H9 (cell line): ENCODE results near the gene MYADM. TPM values are rescaled to one million over a fixed set of nuclear protein-coding genes. Genes with fewer than 3 reads are reported as not detected.

Experiments
- DNase-seq: peaks from one replicate; pipeline ENCODE4 v3.0.0-alpha.2; 2017
- H2AFZ ChIP-seq: one replicate; pipeline ENCODE4 v1.6.1; 2013; ENCODE audit warnings: mild to moderate bottlenecking, low read length, control low read depth, moderate library complexity
- H2AK5ac ChIP-seq: 2 replicates; pipeline ENCODE4 v1.6.1; 2013; ENCODE audit warnings: low read length, control low read depth, mixed read lengths; ENCODE audit not compliant: insufficient read length
- H2BK120ac ChIP-seq: one replicate; pipeline ENCODE4 v1.6.1; 2013; ENCODE audit warnings: low read depth, mild to moderate bottlenecking, low read length, control low read depth, inconsistent platforms; ENCODE audit not compliant: poor library complexity, severe bottlenecking
- H2BK12ac ChIP-seq: 2 replicates; pipeline ENCODE4 v1.6.1; 2013; ENCODE audit warnings: low read length, control low read depth, mixed read lengths, low read depth; ENCODE audit not compliant: insufficient read length
- H2BK15ac ChIP-seq: 2 replicates; pipeline ENCODE4 v1.6.1; 2013; ENCODE audit warnings: low read depth, low read length, control low read depth
- H2BK20ac ChIP-seq: one replicate; pipeline ENCODE4 v1.6.1; 2013; ENCODE audit warnings: low read depth, mild to moderate bottlenecking, low read length, control low read depth, inconsistent platforms; ENCODE audit not compliant: poor library complexity, severe bottlenecking
- H2BK5ac ChIP-seq: 2 replicates; pipeline ENCODE4 v1.6.1; 2013; ENCODE audit warnings: low read length, control low read depth, mixed read lengths; ENCODE audit not compliant: insufficient read length
- H3K14ac ChIP-seq: 2 replicates; pipeline ENCODE4 v1.6.1; 2013; ENCODE audit warnings: low read length, control low read depth; ENCODE audit not compliant: insufficient read depth
- H3K18ac ChIP-seq: 2 replicates; pipeline ENCODE4 v1.6.1; 2013; ENCODE audit warnings: low read depth, mild to moderate bottlenecking, mixed read lengths, low read length, control low read depth; ENCODE audit not compliant: insufficient read length
- H3K23ac ChIP-seq: 2 replicates; pipeline ENCODE4 v1.6.1; 2013; ENCODE audit warnings: low read length, control low read depth, mixed read lengths, low read depth; ENCODE audit not compliant: insufficient read length
- H3K23me2 ChIP-seq: 2 replicates; pipeline ENCODE4 v1.6.1; 2013; ENCODE audit warnings: low read depth, mild to moderate bottlenecking, mixed read lengths, low read length, control low read depth; ENCODE audit not compliant: insufficient read length, poor library complexity, severe bottlenecking
- H3K27ac ChIP-seq: 2 replicates; pipeline ENCODE4 v1.5.1; 2013; ENCODE audit warnings: low read length, control low read depth, mixed read lengths, low read depth; ENCODE audit not compliant: insufficient read length
- H3K27me3 ChIP-seq: 2 replicates; pipeline ENCODE4 v1.6.1; 2013; ENCODE audit warnings: low read length, control low read depth, inconsistent platforms; ENCODE audit not compliant: insufficient read depth
- H3K4ac ChIP-seq: 2 replicates; pipeline ENCODE4 v1.6.1; 2013; ENCODE audit warnings: low read depth, mild to moderate bottlenecking, control low read depth, inconsistent platforms, low read length, moderate library complexity
- H3K4me1 ChIP-seq: 2 replicates; pipeline ENCODE4 v1.6.1; 2013; ENCODE audit warnings: low read length, control low read depth, inconsistent platforms; ENCODE audit not compliant: insufficient read depth
- H3K4me2 ChIP-seq: 2 replicates; pipeline ENCODE4 v1.6.1; 2013; ENCODE audit warnings: low read length, control low read depth, mixed read lengths; ENCODE audit not compliant: insufficient read length, insufficient read depth
- H3K56ac ChIP-seq: 2 replicates; pipeline ENCODE4 v1.6.1; 2013; ENCODE audit warnings: low read depth, mild to moderate bottlenecking, mixed read lengths, low read length, control low read depth; ENCODE audit not compliant: insufficient read length
- H3K79me1 ChIP-seq: 2 replicates; pipeline ENCODE4 v1.6.1; 2013; ENCODE audit warnings: low read depth, mild to moderate bottlenecking, moderate library complexity, low read length, control low read depth, inconsistent platforms; ENCODE audit not compliant: insufficient read depth, poor library complexity, severe bottlenecking
- H3K79me2 ChIP-seq: 2 replicates; pipeline ENCODE4 v1.6.1; 2013; ENCODE audit warnings: low read length, control low read depth, inconsistent platforms; ENCODE audit not compliant: insufficient read depth
- H3K9ac ChIP-seq: 2 replicates; pipeline ENCODE4 v1.6.1; 2013; ENCODE audit warnings: low read length, control low read depth, mixed read lengths; ENCODE audit not compliant: insufficient read length; ENCODE audit errors: extremely low read depth
- H3K9me3 ChIP-seq: one replicate; pipeline ENCODE4 v1.6.1; 2013; ENCODE audit warnings: low read depth, low read length, inconsistent platforms; ENCODE audit not compliant: control insufficient read depth
- H3T11ph ChIP-seq: one replicate; pipeline ENCODE4 v1.6.1; 2013; ENCODE audit warnings: mild to moderate bottlenecking, low read length, control low read depth, inconsistent platforms
- H4K20me1 ChIP-seq: one replicate; pipeline ENCODE4 v1.6.1; 2013; ENCODE audit not compliant: control insufficient read depth, insufficient read length, insufficient read depth
- H4K5ac ChIP-seq: 2 replicates; pipeline ENCODE4 v1.6.1; 2013; ENCODE audit warnings: low read depth, mild to moderate bottlenecking, mixed read lengths, low read length, control low read depth; ENCODE audit not compliant: insufficient read length
- H4K8ac ChIP-seq: replicated peaks from 2 replicates; pipeline ENCODE4 v1.6.1; 2013; ENCODE audit warnings: low read length, control low read depth, mixed read lengths, low read depth; ENCODE audit not compliant: insufficient read length
- H4K91ac ChIP-seq: 2 replicates; pipeline ENCODE4 v1.6.1; 2013; ENCODE audit warnings: low read depth, mild to moderate bottlenecking, moderate library complexity, mixed read lengths, low read length, control low read depth; ENCODE audit not compliant: insufficient read length
- H3K27ac Mint-ChIP-seq, 3 experiments: 2 replicates in 2 of 3; 3 replicates in 1 of 3; pipeline ENCODE4 v1.8.0; 2020 to 2021; ENCODE audit warnings: mixed read lengths in 3 of 3, mild to moderate bottlenecking in 1 of 3, moderate library complexity in 1 of 3
- H3K27me3 Mint-ChIP-seq: 2 replicates; pipeline ENCODE4 v1.8.0; 2021; ENCODE audit warnings: low read depth, mild to moderate bottlenecking, moderate library complexity, mixed read lengths
- H3K36me3 Mint-ChIP-seq, 3 experiments: 2 replicates in 2 of 3; 3 replicates in 1 of 3; pipeline ENCODE4 v1.8.0; 2020 to 2021; ENCODE audit warnings: low read depth in 3 of 3, mixed read lengths in 3 of 3; ENCODE audit not compliant: insufficient read depth in 1 of 3
- H3K4me1 Mint-ChIP-seq, 2 experiments: 2 replicates each; pipeline ENCODE4 v1.8.0; 2020; ENCODE audit warnings: mixed read lengths in 2 of 2
- H3K4me3 Mint-ChIP-seq, 2 experiments: 2 replicates in 1 of 2; 3 replicates in 1 of 2; pipeline ENCODE4 v1.8.0; 2020 to 2021; ENCODE audit warnings: mild to moderate bottlenecking in 2 of 2, mixed read lengths in 2 of 2, moderate library complexity in 1 of 2
- H3K9me3 Mint-ChIP-seq, 2 experiments: 2 replicates in 1 of 2; 3 replicates in 1 of 2; pipeline ENCODE4 v1.8.0; 2020; ENCODE audit warnings: mild to moderate bottlenecking in 2 of 2, mixed read lengths in 2 of 2, moderate library complexity in 1 of 2
- WGBS: extraction: QIAGEN DNeasy Blood & Tissue Kit; methylation state at CpG from one replicate; pipeline ENCODE4 v1.1.7; 2013; ENCODE audit warnings: missing lambda C conversion rate, low lambda C conversion rate, mixed read lengths; ENCODE audit not compliant: insufficient read length; ENCODE audit errors: extremely low coverage; 5-methylcytosine and 5-hydroxymethylcytosine counted together
- total RNA-seq: library from RNA; stranded (reverse); gene quantifications from 2 replicates; pipeline ENCODE4 v1.2.1, GENCODE V29; 2021
- TF ChIP-seq, protein P1 (sequence below): fragments of 200-600 bp; sonication (generic); conservative IDR thresholded peaks from 3 replicates; pipeline ENCODE4 v1.8.0; 2021; ENCODE audit warnings: antibody characterized with exemption, mild to moderate bottlenecking

The MYADM gene
- total RNA-seq, 1 experiment from 2014 or later = 116 TPM

DNA sequence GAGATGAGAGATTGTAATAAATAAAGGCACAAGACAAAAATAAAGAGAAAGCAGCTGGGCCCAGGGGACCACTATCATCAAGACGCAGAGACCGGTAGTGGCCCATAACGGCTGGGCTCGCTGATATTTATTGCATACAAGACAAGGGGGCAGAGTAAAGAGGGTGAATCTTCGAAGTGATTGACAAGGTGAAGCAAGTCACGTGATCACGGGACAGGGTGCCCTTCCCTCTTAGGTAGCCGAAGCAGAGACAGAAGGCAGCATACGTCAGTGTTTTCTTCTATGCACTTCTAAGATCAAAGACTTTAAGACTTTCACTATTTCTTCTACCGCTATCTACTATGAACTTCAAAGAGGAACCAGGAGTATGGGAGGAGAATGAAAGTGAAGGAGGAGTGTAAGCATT lies 9.7 kb downstream of the MYADM start:
- no peak overlapping the region for H2AFZ ChIP-seq
- no peaks in the 10 kb centered on the region for H4K20me1 ChIP-seq
- no peaks in the 10 kb centered on the region for H3K27me3 Mint-ChIP-seq
- H2BK15ac ChIP-seq = no peak overlapping the region
- H3K4me3 Mint-ChIP-seq = no peak overlapping the region; a peak in 1 of 5 replicates
- H3K27me3 ChIP-seq = no peaks in the 10 kb centered on the region
- DNase-seq = no peak
- H4K91ac ChIP-seq = no peak overlapping the region
- no peak overlapping the region for H2BK12ac ChIP-seq
- H3K4ac ChIP-seq = no peak overlapping the region
- no peak overlapping the region for H3K18ac ChIP-seq
- H3K27ac Mint-ChIP-seq = peak overlapping the region in 1 of 3 experiments; percentile 40; a peak in 2 of 7 replicates
- H3K36me3 Mint-ChIP-seq = peaks cover 19 to 36% (median 32%) of the 10 kb centered on the region in 3 experiments; a peak in 6 of 7 replicates
- no peak overlapping the region for H3K14ac ChIP-seq
- H2AK5ac ChIP-seq = no peak overlapping the region
- no peak overlapping the region for H2BK5ac ChIP-seq
- H3T11ph ChIP-seq = no peak overlapping the region
- H2BK120ac ChIP-seq = no peak overlapping the region
- no peak overlapping the region for H3K23ac ChIP-seq
- no peak overlapping the region for H3K27ac ChIP-seq
- H3K79me1 ChIP-seq = no peaks in the 10 kb centered on the region
- TF ChIP-seq, protein P1, sequence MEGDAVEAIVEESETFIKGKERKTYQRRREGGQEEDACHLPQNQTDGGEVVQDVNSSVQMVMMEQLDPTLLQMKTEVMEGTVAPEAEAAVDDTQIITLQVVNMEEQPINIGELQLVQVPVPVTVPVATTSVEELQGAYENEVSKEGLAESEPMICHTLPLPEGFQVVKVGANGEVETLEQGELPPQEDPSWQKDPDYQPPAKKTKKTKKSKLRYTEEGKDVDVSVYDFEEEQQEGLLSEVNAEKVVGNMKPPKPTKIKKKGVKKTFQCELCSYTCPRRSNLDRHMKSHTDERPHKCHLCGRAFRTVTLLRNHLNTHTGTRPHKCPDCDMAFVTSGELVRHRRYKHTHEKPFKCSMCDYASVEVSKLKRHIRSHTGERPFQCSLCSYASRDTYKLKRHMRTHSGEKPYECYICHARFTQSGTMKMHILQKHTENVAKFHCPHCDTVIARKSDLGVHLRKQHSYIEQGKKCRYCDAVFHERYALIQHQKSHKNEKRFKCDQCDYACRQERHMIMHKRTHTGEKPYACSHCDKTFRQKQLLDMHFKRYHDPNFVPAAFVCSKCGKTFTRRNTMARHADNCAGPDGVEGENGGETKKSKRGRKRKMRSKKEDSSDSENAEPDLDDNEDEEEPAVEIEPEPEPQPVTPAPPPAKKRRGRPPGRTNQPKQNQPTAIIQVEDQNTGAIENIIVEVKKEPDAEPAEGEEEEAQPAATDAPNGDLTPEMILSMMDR = no peak
- H3K23me2 ChIP-seq = peaks cover 23% of the 10 kb centered on the region
- no CpG with 5 or more reads among the region's 10 CpGs for WGBS
- no peaks in the 10 kb centered on the region for H3K9me3 Mint-ChIP-seq
- H3K4me2 ChIP-seq = no peak overlapping the region
- H3K56ac ChIP-seq = no peak overlapping the region
- H3K9ac ChIP-seq = no peak overlapping the region
- H3K9me3 ChIP-seq = no peaks in the 10 kb centered on the region
- H4K8ac ChIP-seq = no peak overlapping the region
- H3K79me2 ChIP-seq = no peaks in the 10 kb centered on the region
- no peak overlapping the region for H2BK20ac ChIP-seq
- H3K4me1 ChIP-seq = no peaks in the 10 kb centered on the region; the same call in 1 of the 2 replicates
- peaks cover 14 to 24% of the 10 kb centered on the region in 2 experiments for H3K4me1 Mint-ChIP-seq
- H4K5ac ChIP-seq = no peak overlapping the region
